TTC549 (cell line): Measurements from ENCODE around the gene ZNHIT6.
"Not testable (repeated sequence)": the region's sequence is repeated elsewhere in the genome, so short reads cannot be mapped to it uniquely, and the experiment has no call there.

Source experiments
- FAIRE-seq: peaks from 2 replicates; lab custom pipeline; 2012; peaks lifted over from hg19 to GRCh38; lab: Jason Lieb, UNC

The ZNHIT6 gene

GRCh38 chr1:85707990-85708828 lies at the start of gene ZNHIT6:
ZNHIT6 (minus strand) TSS chr1:85708433; CDS start chr1:85708284, 149 bp downstream.
- FAIRE-seq = no peak

DNA sequence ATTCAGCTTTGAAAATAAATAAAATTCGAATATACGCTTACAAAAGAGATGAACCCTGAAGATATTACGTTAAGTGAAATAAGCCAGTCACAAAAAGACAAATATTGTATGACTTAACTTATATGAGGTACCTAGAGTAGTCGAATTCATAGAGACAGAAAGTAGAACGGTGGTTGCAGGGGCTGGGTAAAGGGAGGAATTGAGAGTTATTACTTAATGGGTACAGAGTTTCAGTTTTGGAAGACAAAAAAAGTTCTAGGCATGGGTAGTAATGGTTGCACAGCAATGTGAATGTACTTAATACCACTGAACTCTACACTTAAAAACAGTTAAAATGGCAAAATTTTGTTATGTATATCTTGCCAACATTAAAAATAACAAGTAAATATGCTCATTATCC lies 48.6 kb upstream of the ZNHIT6 start:
- FAIRE-seq = no peak

DNA sequence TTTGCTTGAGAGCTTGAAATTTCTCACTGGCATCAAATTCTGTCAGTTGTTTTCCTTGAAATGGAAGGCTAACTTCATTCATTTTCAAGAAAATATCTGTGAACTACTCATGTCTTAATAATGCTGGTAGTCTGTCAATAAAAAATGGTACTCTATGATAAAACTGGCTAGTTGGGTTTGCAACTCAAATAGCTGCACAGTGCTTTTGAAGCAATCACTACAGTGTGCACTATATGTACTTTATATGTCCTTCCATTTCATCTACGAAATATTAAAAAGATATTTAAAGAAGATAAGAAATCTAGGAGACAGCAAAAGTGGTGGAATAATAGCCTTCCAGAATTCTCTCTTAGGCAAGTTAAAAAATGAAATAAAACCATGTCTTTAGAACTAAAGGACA lies 39.9 kb upstream of the ZNHIT6 start:
- FAIRE-seq = no peak

DNA sequence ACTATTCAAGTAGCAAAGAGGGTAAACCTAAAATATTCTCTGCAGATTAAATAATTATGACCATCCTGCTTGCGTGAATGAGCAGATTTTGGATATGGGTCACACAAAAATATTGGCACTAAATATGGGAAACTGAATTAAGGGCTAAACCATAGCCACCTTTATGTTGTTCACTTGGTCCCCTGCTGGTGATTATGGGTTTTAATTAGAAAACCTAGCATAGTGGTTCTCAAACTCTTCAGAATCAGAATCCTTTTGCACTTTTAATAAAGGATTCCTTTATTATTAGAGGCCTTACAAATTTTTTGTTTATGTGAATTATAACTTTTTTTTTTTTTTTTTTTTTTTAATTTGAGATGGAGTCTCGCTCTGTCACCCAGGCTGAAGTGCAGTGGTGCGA lies 38.5 kb upstream of the ZNHIT6 start:
- no peak for FAIRE-seq

DNA sequence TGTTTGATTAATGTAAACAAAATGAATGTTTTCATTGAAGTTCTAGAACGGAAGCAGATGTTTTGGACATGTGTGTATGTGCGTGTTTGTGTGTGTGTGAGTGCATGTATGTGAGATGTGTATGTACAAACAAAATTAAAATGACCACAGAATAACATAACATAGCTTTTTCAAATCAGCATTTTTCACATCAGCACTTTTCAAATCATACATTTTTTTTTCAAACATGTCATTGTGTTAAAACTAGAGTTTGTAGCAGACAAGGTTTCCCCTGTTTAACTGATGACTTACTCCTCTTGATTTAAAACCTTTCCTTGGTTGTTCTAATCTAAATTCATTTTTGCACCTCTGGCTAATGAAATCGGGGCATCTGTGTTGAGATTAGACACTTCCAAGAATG lies 35.6 kb upstream of the ZNHIT6 start:
- FAIRE-seq = no peak

GRCh38 chr1:85734931-85735330 lies 26.7 kb upstream of the ZNHIT6 start:
- no peak for FAIRE-seq

DNA sequence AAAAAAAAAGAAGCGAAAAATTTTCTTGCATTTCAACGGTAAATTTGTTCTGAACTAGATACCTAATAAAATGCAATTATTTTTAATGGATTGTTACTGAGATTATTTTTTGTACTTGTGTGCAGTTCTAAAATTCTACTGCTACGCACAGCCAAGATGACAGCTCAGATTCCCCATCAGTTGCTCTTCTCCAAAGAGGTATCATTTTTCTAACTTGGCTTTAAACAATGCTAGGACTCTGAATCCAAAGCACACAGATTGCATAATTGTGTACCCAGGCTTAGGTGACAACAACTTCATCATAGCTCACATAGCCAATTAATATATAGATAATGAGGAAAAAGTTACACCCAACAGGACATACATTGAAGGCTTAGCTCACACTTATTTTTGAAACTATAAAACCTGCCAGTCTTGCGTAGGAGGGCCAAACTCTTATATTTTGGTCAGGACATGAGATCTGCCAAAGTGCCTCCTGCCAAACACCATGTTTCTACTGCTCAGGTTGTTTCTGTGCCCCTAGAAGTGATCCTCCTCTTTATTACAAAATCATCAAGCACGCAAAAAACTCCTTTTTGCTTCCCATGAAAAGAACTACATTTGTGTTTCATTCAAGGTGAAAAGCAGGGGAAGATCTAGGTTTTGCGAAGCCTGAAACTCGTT lies 10.6 kb upstream of the ZNHIT6 start:
- FAIRE-seq = no peak

DNA sequence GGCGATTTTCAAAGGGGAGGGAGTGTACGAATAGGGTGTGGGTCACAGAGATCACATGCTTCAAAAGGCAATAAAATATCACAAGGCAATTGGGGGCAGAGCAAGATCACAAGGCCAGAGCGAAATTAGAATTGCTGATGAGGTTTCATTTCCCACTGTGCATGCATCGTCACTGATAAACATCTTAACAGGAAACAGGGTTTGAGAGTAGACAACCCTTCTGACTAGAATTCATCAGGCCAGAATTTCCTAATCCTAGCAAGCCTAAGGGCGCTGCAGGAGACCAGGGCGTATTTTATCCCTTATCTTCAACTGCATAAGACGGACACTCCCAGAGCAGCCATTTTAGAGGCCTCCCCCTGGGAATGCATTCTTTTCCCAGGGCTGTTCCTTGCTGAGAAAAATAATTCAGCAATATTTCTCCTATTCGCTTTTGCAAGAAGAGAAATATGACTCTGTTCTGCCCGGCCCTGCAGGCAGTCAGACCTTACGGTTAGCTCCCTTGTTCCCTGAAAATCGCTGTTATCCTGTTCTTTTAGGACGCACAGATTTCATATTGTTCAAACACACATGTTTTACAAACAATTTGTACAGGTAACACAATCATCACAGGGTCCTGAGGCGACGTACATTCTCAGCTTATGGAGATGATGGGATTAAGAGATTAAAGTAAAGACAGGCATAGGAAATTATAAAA lies 6.3 kb upstream of the ZNHIT6 start:
- not testable (repeated sequence) for FAIRE-seq

DNA sequence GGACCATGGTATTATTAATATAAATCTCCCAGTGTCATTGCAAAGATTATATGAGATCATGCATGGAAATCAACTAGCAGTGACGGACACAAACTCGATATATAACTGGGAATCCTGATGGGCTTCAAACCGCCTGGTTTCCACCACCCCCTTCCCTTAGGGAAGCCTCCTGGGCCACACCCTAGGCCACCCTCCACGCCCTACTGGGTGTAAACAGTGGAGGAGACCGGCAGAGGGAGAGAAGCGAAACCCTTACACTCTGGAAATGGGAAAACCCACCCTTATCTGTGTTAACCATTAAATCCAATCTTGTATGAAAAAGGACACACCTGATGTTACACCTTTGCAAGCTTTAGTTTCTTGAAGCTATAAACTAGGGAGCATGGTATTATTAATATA lies 595 bp upstream of the ZNHIT6 start:
- no peak for FAIRE-seq

GRCh38 chr1:85707267-85707989 lies 805 bp downstream of the ZNHIT6 start:
- no peak for FAIRE-seq

DNA sequence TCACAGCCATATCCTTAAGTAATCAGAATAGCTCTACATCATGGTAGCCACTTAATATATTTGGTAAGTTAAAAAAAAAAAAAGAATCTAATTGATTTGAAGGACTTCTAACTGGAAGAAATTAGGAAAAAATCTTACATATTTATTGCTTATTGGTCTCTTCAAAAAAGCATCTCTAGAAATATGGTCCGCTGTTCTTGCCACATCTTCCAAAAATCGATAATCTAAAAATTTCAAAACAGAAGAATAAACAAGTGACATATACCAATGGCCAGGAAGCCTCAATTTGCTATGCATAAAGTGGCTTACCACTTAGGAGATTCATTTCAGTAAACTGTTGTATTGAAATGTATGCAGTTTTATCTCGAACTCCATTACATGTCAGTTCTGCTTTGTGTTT lies 2.3 kb downstream of the ZNHIT6 start:
- no peak for FAIRE-seq

DNA sequence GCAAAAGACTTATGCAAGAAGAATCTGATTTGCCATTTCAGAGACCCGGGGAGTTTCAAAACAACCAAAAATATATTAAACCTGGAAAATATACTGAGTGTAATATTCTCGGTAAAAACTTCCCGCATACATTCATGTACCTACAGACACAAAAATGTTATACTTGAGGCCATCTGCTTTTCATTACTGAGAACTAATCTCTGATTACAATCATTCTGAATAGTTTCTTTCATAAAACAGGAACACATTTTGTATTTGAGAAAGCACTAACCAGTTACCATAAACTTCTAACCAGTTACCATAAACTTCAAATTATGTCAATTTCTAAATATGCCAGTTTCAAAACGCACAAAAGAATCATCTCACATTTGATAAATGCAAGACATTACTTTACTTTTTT lies 7.8 kb downstream of the ZNHIT6 start:
- FAIRE-seq = no peak

GRCh38 chr1:85697895-85698294 lies 10.3 kb downstream of the ZNHIT6 start:
- FAIRE-seq = no peak

DNA sequence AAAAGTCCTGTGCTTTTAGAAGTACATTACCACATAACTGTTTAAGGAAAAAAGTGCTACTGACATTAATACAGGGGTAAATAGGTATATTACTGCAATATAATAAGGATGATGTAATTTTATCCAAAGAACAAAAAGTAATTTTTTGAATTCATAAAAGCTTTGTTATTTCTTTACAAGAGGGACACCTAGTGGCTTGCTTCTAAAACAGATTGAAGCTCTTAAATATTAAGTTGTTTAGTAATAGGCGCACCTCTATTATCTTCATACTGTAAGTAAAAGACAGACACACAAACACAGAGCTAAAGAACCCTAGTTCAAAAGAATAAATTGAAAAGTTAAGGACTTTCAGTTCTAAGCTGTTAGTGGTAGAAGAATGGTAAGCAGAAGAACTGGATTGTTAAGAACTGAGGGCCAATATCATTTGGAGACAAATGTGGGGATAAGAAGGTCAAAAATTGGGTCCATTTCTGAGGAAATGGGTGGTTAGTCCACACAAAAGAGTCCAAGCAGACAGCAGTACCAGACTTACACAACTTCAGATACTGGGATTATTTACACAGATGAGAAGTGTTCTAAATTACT lies 15.4 kb downstream of the ZNHIT6 start:
- peak; percentile 69 for FAIRE-seq

GRCh38 chr1:85689775-85690404 lies 18.3 kb downstream of the ZNHIT6 start:
- FAIRE-seq = no peak

- FAIRE-seq = no peak
These were observed 24.8 kb downstream of the ZNHIT6 start for GRCh38 chr1:85683292-85684025.

GRCh38 chr1:85681087-85681486 lies 27.1 kb downstream of the ZNHIT6 start:
- FAIRE-seq = no peak

DNA sequence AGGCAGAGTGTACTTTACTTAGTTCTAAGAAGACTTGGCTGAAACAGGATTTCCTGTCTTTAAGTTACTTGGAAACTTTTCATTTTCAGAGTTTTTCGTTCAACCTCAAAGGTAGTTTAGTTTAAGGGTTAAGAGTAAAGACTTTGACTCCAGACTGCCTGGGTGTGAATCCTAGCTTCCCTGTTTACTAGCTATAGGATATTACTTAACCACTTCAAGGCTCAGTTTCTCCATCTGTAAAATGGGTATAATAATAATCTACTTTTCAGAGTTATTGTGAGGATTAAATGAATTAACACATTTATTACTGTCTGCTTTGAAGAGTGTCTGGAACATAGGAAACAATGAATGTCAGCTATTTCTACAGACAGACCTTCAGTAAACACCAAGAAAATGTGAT lies 30.0 kb downstream of the ZNHIT6 start:
- no peak for FAIRE-seq

- FAIRE-seq = no peak
These were observed 30.6 kb downstream of the ZNHIT6 start for GRCh38 chr1:85677656-85678055.

DNA sequence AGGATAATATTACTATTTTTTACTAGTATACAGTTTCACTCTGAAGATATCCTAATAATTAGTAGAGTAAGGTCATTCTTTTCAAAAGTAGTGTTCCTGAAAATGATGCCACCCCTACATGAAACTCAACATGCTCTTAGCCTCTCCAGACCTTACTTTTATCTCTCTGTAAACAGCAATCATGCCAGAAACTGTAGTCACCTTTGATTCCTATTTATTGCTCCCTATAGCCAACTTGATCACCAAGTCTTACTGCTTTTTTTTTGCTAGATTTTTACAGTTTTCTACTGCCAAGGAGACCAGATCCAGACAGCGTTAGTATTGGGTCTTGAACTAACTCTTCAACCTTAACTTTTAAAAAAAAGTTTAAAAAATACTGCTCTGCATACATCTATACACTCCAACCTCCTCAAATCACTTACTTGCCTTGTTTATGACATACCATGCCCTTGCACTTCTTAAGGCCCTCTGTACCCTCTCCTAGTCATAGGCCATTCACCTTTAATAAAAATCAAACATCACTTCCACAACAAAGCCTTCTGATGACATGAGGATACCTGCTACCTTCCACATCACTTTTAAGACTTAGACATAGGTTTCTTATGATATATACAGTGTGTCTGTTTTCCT lies 36.1 kb downstream of the ZNHIT6 start:
- FAIRE-seq = no peak
